ENCODE measurements around the gene SAFB2.

SAFB2 gene

GRCh38 chr19:5542665-5543064 lies 79.9 kb downstream of the SAFB2 start:
- no peak for DNase-seq (ENCODE audit: low read depth)

- no peak for DNase-seq (ENCODE audit: low read depth)
These were observed 81.1 kb downstream of the SAFB2 start for GRCh38 chr19:5541456-5541855.

- no peak for DNase-seq (ENCODE audit: low read depth)
These were observed 82.4 kb downstream of the SAFB2 start for GRCh38 chr19:5540208-5540607.

GRCh38 chr19:5537870-5538269 lies 84.7 kb downstream of the SAFB2 start:
- DNase-seq (ENCODE audit: low read depth): no peak

Data from stimulated activated CD8-positive, alpha-beta memory T cell treated with anti-CD3 and anti-CD28 coated beads, Interleukin-12 subunit alpha, Interleukin-12 subunit beta, amount 100 ng/mL, for 1 hour (primary cell).